Measurements from ENCODE around the gene SHE.

Gene SHE

GRCh38 chr1:154520333-154520732 lies 18.1 kb upstream of the SHE start:
- TF ChIP-seq EGR1 (IDR thresholded peaks at IDR 0.05) (no peak), TEAD4 (IDR thresholded peaks at IDR 0.05) (no peak), ZBTB7A (IDR thresholded peaks at IDR 0.05; ENCODE audit: low read depth) (no peak), CEBPB (IDR thresholded peaks at IDR 0.05) (no peak)

- TF ChIP-seq TCF12 (IDR thresholded peaks at IDR 0.05; ENCODE audit: low read depth) (no peak), REST (IDR thresholded peaks at IDR 0.05; ENCODE audit: low read depth) (no peak), CREB1 (IDR thresholded peaks at IDR 0.05; ENCODE audit: low read depth) (no peak), TAF1 (IDR thresholded peaks at IDR 0.05; ENCODE audit: low read depth) (no peak), YY1 (IDR thresholded peaks at IDR 0.05; ENCODE audit: low read depth) (no peak), CEBPB (IDR thresholded peaks at IDR 0.05) (no peak), MAX (IDR thresholded peaks at IDR 0.05) (no peak), EGR1 (IDR thresholded peaks at IDR 0.05) (no peak), EP300 (IDR thresholded peaks at IDR 0.05; ENCODE audit: borderline replicate concordance) (no peak), USF1 (IDR thresholded peaks at IDR 0.05) (no peak), FOXM1 (IDR thresholded peaks at IDR 0.05; ENCODE audit: borderline replicate concordance, low read depth) (no peak)
Measured at GRCh38 chr1:154519591-154519991, 17.4 kb upstream of the SHE start.

- no peak for TF ChIP-seq YY1 (IDR thresholded peaks at IDR 0.05; ENCODE audit: low read depth)
- TF ChIP-seq MAX (IDR thresholded peaks at IDR 0.05), result no peak
- TF ChIP-seq EGR1 (IDR thresholded peaks at IDR 0.05), result no peak
- TF ChIP-seq NFIC (IDR thresholded peaks at IDR 0.05), result no peak
- no peak for TF ChIP-seq FOXM1 (IDR thresholded peaks at IDR 0.05; ENCODE audit: borderline replicate concordance, low read depth)
- TF ChIP-seq ZBTB7A (IDR thresholded peaks at IDR 0.05; ENCODE audit: low read depth), result no peak
- TF ChIP-seq CEBPB (IDR thresholded peaks at IDR 0.05), result no peak
- TF ChIP-seq RAD21 (IDR thresholded peaks at IDR 0.05; ENCODE audit: low read depth), result no peak
- TF ChIP-seq REST (IDR thresholded peaks at IDR 0.05; ENCODE audit: low read depth), result no peak
- no peak for TF ChIP-seq TCF12 (IDR thresholded peaks at IDR 0.05; ENCODE audit: low read depth)
- TF ChIP-seq EP300 (IDR thresholded peaks at IDR 0.05; ENCODE audit: borderline replicate concordance), result no peak
- no peak for TF ChIP-seq CREB1 (IDR thresholded peaks at IDR 0.05; ENCODE audit: low read depth)
Measured at GRCh38 chr1:154517661-154518060, 15.4 kb upstream of the SHE start.

- TF ChIP-seq EP300 (IDR thresholded peaks at IDR 0.05; ENCODE audit: borderline replicate concordance), result no peak
- no peak for TF ChIP-seq TEAD4 (IDR thresholded peaks at IDR 0.05)
- no peak for TF ChIP-seq CREB1 (IDR thresholded peaks at IDR 0.05; ENCODE audit: low read depth)
- no peak for TF ChIP-seq REST (IDR thresholded peaks at IDR 0.05; ENCODE audit: low read depth)
- no peak for TF ChIP-seq EGR1 (IDR thresholded peaks at IDR 0.05)
- TF ChIP-seq TCF12 (IDR thresholded peaks at IDR 0.05; ENCODE audit: low read depth), result no peak
- TF ChIP-seq YY1 (IDR thresholded peaks at IDR 0.05; ENCODE audit: low read depth), result no peak
- no peak for TF ChIP-seq NFIC (IDR thresholded peaks at IDR 0.05)
- no peak for TF ChIP-seq CEBPB (IDR thresholded peaks at IDR 0.05)
- TF ChIP-seq TAF1 (IDR thresholded peaks at IDR 0.05; ENCODE audit: low read depth), result no peak
- TF ChIP-seq MAX (IDR thresholded peaks at IDR 0.05), result no peak
- no peak for TF ChIP-seq ZBTB7A (IDR thresholded peaks at IDR 0.05; ENCODE audit: low read depth)
Measured at GRCh38 chr1:154514066-154514553, 11.9 kb upstream of the SHE start.

GRCh38 chr1:154512760-154513159 lies 10.5 kb upstream of the SHE start:
- no peak for TF ChIP-seq TAF1 (IDR thresholded peaks at IDR 0.05; ENCODE audit: low read depth)
- TF ChIP-seq TEAD4 (IDR thresholded peaks at IDR 0.05), result no peak
- TF ChIP-seq EGR1 (IDR thresholded peaks at IDR 0.05), result no peak
- no peak for TF ChIP-seq TCF12 (IDR thresholded peaks at IDR 0.05; ENCODE audit: low read depth)
- TF ChIP-seq CREB1 (IDR thresholded peaks at IDR 0.05; ENCODE audit: low read depth), result no peak
- no peak for TF ChIP-seq YY1 (IDR thresholded peaks at IDR 0.05; ENCODE audit: low read depth)
- no peak for TF ChIP-seq ZBTB7A (IDR thresholded peaks at IDR 0.05; ENCODE audit: low read depth)
- no peak for TF ChIP-seq USF1 (IDR thresholded peaks at IDR 0.05)
- no peak for TF ChIP-seq EP300 (IDR thresholded peaks at IDR 0.05; ENCODE audit: borderline replicate concordance)
- no peak for TF ChIP-seq MAX (IDR thresholded peaks at IDR 0.05)
- no peak for TF ChIP-seq RAD21 (IDR thresholded peaks at IDR 0.05; ENCODE audit: low read depth)

Measured in Ishikawa (cell line).